HCT116 (cell line): ENCODE results near the gene TMOD1. TPM values are rescaled to one million over a fixed set of nuclear protein-coding genes. Genes with fewer than 3 reads are reported as not detected.

Experiments
- ATAC-seq: fragments of 200-7000 bp; cut with Tn5 transposase; 2 replicates; pipeline ENCODE4 v1.9.1; 2020; ENCODE audit warnings: mild to moderate bottlenecking, moderate library complexity
- BruUV-seq: library from RNA; stranded (reverse); fragments of 400-500 nt; replicated peaks from 2 replicates; lab custom pipeline; 2021; lab: Mats Ljungman, UMichigan
- CTCF ChIA-PET: fragments of 300-600 bp; sonication (Branson Sonifier 250); formaldehyde crosslinking; loops from one replicate; lab custom pipeline; 2021; ENCODE audit warnings: antibody characterized with exemption; lab: Charles Lee
- POLR2A ChIA-PET: fragments of 300-600, 350-600 bp; sonication (Branson Sonifier 250); formaldehyde crosslinking; loops from one replicate; lab custom pipeline; 2021; ENCODE audit warnings: antibody characterized with exemption; lab: Charles Lee
- RAD21 ChIA-PET, 2 experiments: fragments of 300-600 bp; sonication (Branson Sonifier 250); formaldehyde crosslinking; loops; one replicate each; lab custom pipeline; 2023; ENCODE audit warnings: low total read pairs in 2 of 2; ENCODE audit not compliant: uncharacterized antibody in 2 of 2, unreplicated experiment in 2 of 2, low non-redundant PET in 1 of 2; lab: Charles Lee
- DNase-seq: peaks from one replicate; pipeline ENCODE4 v3.0.0-alpha.2; 2010; ENCODE audit warnings: low read depth, low spot score
- H2AFZ ChIP-seq: fragments of 200-600 bp; shearing (Covaris generic), sonication (generic); 2 replicates; pipeline ENCODE4 v1.6.1; 2017; ENCODE audit warnings: low read depth, mixed run types, mixed read lengths, antibody characterized with exemption, low read length; ENCODE audit not compliant: poor library complexity, severe bottlenecking
- H3K27ac ChIP-seq: 2 replicates; pipeline ENCODE4 v1.5.1; 2012; ENCODE audit warnings: low read depth, low read length
- H3K27me3 ChIP-seq: fragments of 200-600 bp; sonication (generic); 2 replicates; pipeline ENCODE4 v1.6.1; 2016; ENCODE audit warnings: mixed run types, low read length, mixed read lengths; ENCODE audit not compliant: insufficient read depth
- H3K36me3 ChIP-seq, 2 experiments: fragments of 200-500 bp in 1 of 2; fragments of 200-600 bp in 1 of 2; sonication (Bioruptor generic) in 1 of 2; sonication (generic) in 1 of 2; 2 replicates each; pipeline versions ENCODE4 v1.5.1 to v1.6.1; 2014 to 2016; ENCODE audit warnings: low read length in 2 of 2, inconsistent platforms in 1 of 2, mixed read lengths in 1 of 2, mixed run types in 1 of 2; ENCODE audit not compliant: insufficient read depth in 2 of 2, control insufficient read depth in 1 of 2
- H3K4me1 ChIP-seq, 2 experiments: fragments of 200-600 bp in 1 of 2; sonication (generic) in 1 of 2; 2 replicates each; pipeline versions ENCODE4 v1.5.1 to v1.6.1; 2012 to 2017; ENCODE audit warnings: low read length in 2 of 2, inconsistent platforms in 1 of 2, mild to moderate bottlenecking in 1 of 2, mixed read lengths in 1 of 2, mixed run types in 1 of 2, moderate library complexity in 1 of 2; ENCODE audit not compliant: insufficient read depth in 2 of 2, control insufficient read depth in 1 of 2
- H3K4me2 ChIP-seq: fragments of 200-600 bp; sonication (generic); 2 replicates; pipeline ENCODE4 v1.6.1; 2017; ENCODE audit warnings: mixed run types, low read length, mixed read lengths
- H3K4me3 ChIP-seq, 2 experiments: fragments of 200-600 bp in 1 of 2; sonication (generic) in 1 of 2; replicated peaks in 1 of 2; 2 replicates each; pipeline ENCODE4 v1.5.1; 2011 to 2016; ENCODE audit warnings: low read length in 2 of 2, control low read depth in 1 of 2, low read depth in 1 of 2, mild to moderate bottlenecking in 1 of 2, mixed read lengths in 1 of 2, mixed run types in 1 of 2
- H3K79me2 ChIP-seq: fragments of 200-600 bp; sonication (generic); 2 replicates; pipeline ENCODE4 v1.6.1; 2017; ENCODE audit warnings: mild to moderate bottlenecking, mixed run types, low read length, moderate library complexity, mixed read lengths; ENCODE audit not compliant: insufficient read depth
- H3K9ac ChIP-seq: fragments of 200-600 bp; sonication (generic); 2 replicates; pipeline ENCODE4 v1.6.1; 2016; ENCODE audit warnings: low read length, mixed read lengths
- H3K9me2 ChIP-seq: fragments of 200-600 bp; sonication (generic), shearing (Covaris generic); 2 replicates; pipeline ENCODE4 v1.6.1; 2017; ENCODE audit warnings: mixed run types, mild to moderate bottlenecking, moderate library complexity; ENCODE audit not compliant: insufficient read depth
- H3K9me3 ChIP-seq, 2 experiments: fragments of 200-500 bp in 1 of 2; fragments of 200-600 bp in 1 of 2; sonication (Bioruptor generic) in 1 of 2; sonication (generic) in 1 of 2; 2 replicates each; pipeline ENCODE4 v1.6.1; 2014 to 2017; ENCODE audit warnings: low read length in 2 of 2, mixed read lengths in 2 of 2, inconsistent platforms in 1 of 2, low read depth in 1 of 2, mild to moderate bottlenecking in 1 of 2, mixed run types in 1 of 2, moderate library complexity in 1 of 2; ENCODE audit not compliant: control insufficient read depth in 1 of 2, insufficient read depth in 1 of 2
- H4K20me1 ChIP-seq: fragments of 200-600 bp; sonication (generic), shearing (Covaris generic); 2 replicates; pipeline ENCODE4 v1.6.1; 2017; ENCODE audit warnings: mixed run types, mild to moderate bottlenecking, moderate library complexity; ENCODE audit not compliant: insufficient read depth
- CBX3 ChIP-seq: IDR thresholded peaks from 2 replicates; pipeline ENCODE4 v1.6.1; 2012; ENCODE audit warnings: low read depth
- ELF1 ChIP-seq: IDR thresholded peaks from 2 replicates; pipeline ENCODE4 v1.6.1; 2012; ENCODE audit warnings: low read depth, borderline replicate concordance
- EZH2phosphoT487 ChIP-seq: fragments of 200-600 bp; IDR thresholded peaks from 2 replicates; pipeline ENCODE4 v1.6.1; 2018; ENCODE audit warnings: antibody characterized with exemption, borderline replicate concordance
- FOSL1 ChIP-seq: IDR thresholded peaks from 2 replicates; pipeline ENCODE4 v1.6.1; 2012; ENCODE audit warnings: low read depth
- JUND ChIP-seq: IDR thresholded peaks from 2 replicates; pipeline ENCODE4 v1.6.1; 2012
- POLR2AphosphoS5 ChIP-seq: IDR thresholded peaks from 2 replicates; pipeline ENCODE4 v1.6.1; 2011; ENCODE audit warnings: mild to moderate bottlenecking, low read depth, low read length, moderate library complexity
- TCF7L2 ChIP-seq: IDR thresholded peaks from 2 replicates; pipeline ENCODE4 v1.7.0; 2011; ENCODE audit warnings: borderline replicate concordance, inconsistent platforms; ENCODE audit not compliant: insufficient read depth, insufficient read length; ENCODE audit errors: extremely low read depth
- YY1 ChIP-seq: IDR thresholded peaks from 2 replicates; pipeline ENCODE4 v1.6.1; 2011; ENCODE audit warnings: low read length, low read depth, moderate library complexity, mild to moderate bottlenecking; ENCODE audit not compliant: insufficient replicate concordance; ENCODE audit errors: extremely low read depth
- ZFX ChIP-seq: fragments of 450-650 bp; IDR thresholded peaks from 2 replicates; pipeline ENCODE4 v1.6.1; 2017
- intact Hi-C: fragments of 100-400 bp; cut with micrococcal nuclease; formaldehyde crosslinking; loops from 2 replicates; pipeline ENCODE4 v1.10.0; 2022
- total RNA-seq: library from RNA; stranded (reverse); gene quantifications from one replicate; pipeline ENCODE4 v1.2.1, GENCODE V29; 2021; ENCODE audit not compliant: unreplicated experiment
- TF ChIP-seq, protein P1 (sequence below): IDR thresholded peaks from 2 replicates; pipeline ENCODE4 v1.6.1; 2011; ENCODE audit warnings: mild to moderate bottlenecking, low read length, moderate library complexity; ENCODE audit not compliant: insufficient replicate concordance; ENCODE audit errors: extremely low read depth
- TF ChIP-seq, protein P2 (sequence below): IDR thresholded peaks from 2 replicates; pipeline ENCODE4 v1.6.1; 2012
- TF ChIP-seq, protein P3 (sequence below), 3 experiments: fragments of 200-600 bp in 1 of 3; sonication (generic) in 1 of 3; IDR thresholded peaks in 2 of 3; conservative IDR thresholded peaks in 1 of 3; 2 replicates each; pipeline ENCODE4 v1.5.1; 2012 to 2017; ENCODE audit warnings: low read depth in 2 of 3, low read length in 2 of 3, antibody characterized with exemption in 1 of 3, borderline replicate concordance in 1 of 3, control low read depth in 1 of 3, mild to moderate bottlenecking in 1 of 3, mixed read lengths in 1 of 3, mixed run types in 1 of 3, moderate library complexity in 1 of 3; ENCODE audit not compliant: insufficient read depth in 1 of 3
- TF ChIP-seq, protein P4 (sequence below): IDR thresholded peaks from 2 replicates; pipeline ENCODE4 v1.6.1; 2012; ENCODE audit warnings: low read depth

The TMOD1 gene
- total RNA-seq, 1 experiment from 2014 or later: 4.4 TPM

DNA sequence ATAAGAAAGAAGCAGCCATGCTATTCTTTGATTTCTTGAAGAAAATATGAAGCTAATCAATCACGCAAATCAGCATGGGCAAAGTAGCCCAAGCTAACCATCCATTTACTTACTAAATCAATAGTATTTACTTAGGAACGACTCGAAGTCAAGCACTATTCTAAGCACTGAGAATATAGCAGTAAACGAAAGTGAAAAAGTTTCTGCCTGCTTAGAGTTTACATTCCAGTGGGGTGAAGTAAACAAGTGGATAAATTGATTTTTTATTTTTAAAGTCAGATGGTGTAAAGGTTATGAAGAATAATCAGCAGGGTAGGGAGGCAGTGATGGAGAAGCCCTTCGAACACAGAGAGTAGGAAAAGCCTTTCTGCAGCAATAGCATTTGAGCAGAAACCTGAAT is 126.2 kb downstream of the TMOD1 start:
- intact Hi-C loops: no loop called here
- CTCF ChIA-PET: interaction anchor here (0.6 kb wide), 1 partner anchor 42 kb away, joined by 3 read pairs; no protein-coding TSS in a partner anchor

More for the DNA sequence above, 126.2 kb downstream of the TMOD1 start:
- Histone ChIP-seq H3K9ac (no peak overlapping the region), H3K36me3 (peaks cover 2 to 9% of the 10 kb centered on the region in 2 experiments; a peak in 3 of 4 replicates), H3K4me3 (no peak overlapping the region), H2AFZ (no peak overlapping the region), H3K9me3 (no peaks in the 10 kb centered on the region), H3K27ac (no peak overlapping the region), H3K9me2 (no peaks in the 10 kb centered on the region), H3K4me1 (peaks cover 3 to 8% of the 10 kb centered on the region in 2 experiments; a peak in 2 of 4 replicates), H3K4me2 (no peak overlapping the region), H4K20me1 (no peaks in the 10 kb centered on the region), H3K27me3 (no peaks in the 10 kb centered on the region), H3K79me2 (peaks cover 38% of the 10 kb centered on the region)
- POLR2A ChIA-PET: no interaction called here
- BruUV-seq: no TSS peak
- ATAC-seq (no peak), DNase-seq (no peak)
- RAD21 ChIA-PET: no interaction called here
- TF ChIP-seq POLR2AphosphoS5 (no peak), JUND (no peak), ZFX (no peak), EZH2phosphoT487 (no peak), CBX3 (no peak), YY1 (no peak), FOSL1 (no peak), TCF7L2 (no peak), ELF1 (no peak)
- TF ChIP-seq, protein P1, sequence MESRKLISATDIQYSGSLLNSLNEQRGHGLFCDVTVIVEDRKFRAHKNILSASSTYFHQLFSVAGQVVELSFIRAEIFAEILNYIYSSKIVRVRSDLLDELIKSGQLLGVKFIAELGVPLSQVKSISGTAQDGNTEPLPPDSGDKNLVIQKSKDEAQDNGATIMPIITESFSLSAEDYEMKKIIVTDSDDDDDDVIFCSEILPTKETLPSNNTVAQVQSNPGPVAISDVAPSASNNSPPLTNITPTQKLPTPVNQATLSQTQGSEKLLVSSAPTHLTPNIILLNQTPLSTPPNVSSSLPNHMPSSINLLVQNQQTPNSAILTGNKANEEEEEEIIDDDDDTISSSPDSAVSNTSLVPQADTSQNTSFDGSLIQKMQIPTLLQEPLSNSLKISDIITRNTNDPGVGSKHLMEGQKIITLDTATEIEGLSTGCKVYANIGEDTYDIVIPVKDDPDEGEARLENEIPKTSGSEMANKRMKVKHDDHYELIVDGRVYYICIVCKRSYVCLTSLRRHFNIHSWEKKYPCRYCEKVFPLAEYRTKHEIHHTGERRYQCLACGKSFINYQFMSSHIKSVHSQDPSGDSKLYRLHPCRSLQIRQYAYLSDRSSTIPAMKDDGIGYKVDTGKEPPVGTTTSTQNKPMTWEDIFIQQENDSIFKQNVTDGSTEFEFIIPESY: no peak
- TF ChIP-seq, protein P2, sequence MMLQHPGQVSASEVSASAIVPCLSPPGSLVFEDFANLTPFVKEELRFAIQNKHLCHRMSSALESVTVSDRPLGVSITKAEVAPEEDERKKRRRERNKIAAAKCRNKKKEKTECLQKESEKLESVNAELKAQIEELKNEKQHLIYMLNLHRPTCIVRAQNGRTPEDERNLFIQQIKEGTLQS: no peak
- TF ChIP-seq, protein P3, sequence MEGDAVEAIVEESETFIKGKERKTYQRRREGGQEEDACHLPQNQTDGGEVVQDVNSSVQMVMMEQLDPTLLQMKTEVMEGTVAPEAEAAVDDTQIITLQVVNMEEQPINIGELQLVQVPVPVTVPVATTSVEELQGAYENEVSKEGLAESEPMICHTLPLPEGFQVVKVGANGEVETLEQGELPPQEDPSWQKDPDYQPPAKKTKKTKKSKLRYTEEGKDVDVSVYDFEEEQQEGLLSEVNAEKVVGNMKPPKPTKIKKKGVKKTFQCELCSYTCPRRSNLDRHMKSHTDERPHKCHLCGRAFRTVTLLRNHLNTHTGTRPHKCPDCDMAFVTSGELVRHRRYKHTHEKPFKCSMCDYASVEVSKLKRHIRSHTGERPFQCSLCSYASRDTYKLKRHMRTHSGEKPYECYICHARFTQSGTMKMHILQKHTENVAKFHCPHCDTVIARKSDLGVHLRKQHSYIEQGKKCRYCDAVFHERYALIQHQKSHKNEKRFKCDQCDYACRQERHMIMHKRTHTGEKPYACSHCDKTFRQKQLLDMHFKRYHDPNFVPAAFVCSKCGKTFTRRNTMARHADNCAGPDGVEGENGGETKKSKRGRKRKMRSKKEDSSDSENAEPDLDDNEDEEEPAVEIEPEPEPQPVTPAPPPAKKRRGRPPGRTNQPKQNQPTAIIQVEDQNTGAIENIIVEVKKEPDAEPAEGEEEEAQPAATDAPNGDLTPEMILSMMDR (IDR thresholded peaks at IDR 0.05 in 2 of 3, conservative IDR thresholded peaks at IDR 0.05 in 1 of 3; ENCODE audit: borderline replicate concordance in 1 of 3, insufficient read depth in 1 of 3, low read depth in 2 of 3, low read length in 2 of 3): no peak
- TF ChIP-seq, protein P4, sequence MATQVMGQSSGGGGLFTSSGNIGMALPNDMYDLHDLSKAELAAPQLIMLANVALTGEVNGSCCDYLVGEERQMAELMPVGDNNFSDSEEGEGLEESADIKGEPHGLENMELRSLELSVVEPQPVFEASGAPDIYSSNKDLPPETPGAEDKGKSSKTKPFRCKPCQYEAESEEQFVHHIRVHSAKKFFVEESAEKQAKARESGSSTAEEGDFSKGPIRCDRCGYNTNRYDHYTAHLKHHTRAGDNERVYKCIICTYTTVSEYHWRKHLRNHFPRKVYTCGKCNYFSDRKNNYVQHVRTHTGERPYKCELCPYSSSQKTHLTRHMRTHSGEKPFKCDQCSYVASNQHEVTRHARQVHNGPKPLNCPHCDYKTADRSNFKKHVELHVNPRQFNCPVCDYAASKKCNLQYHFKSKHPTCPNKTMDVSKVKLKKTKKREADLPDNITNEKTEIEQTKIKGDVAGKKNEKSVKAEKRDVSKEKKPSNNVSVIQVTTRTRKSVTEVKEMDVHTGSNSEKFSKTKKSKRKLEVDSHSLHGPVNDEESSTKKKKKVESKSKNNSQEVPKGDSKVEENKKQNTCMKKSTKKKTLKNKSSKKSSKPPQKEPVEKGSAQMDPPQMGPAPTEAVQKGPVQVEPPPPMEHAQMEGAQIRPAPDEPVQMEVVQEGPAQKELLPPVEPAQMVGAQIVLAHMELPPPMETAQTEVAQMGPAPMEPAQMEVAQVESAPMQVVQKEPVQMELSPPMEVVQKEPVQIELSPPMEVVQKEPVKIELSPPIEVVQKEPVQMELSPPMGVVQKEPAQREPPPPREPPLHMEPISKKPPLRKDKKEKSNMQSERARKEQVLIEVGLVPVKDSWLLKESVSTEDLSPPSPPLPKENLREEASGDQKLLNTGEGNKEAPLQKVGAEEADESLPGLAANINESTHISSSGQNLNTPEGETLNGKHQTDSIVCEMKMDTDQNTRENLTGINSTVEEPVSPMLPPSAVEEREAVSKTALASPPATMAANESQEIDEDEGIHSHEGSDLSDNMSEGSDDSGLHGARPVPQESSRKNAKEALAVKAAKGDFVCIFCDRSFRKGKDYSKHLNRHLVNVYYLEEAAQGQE: no peak
